Stimulated activated CD8-positive, alpha-beta memory T cell treated with anti-CD3 and anti-CD28 coated beads, Interleukin-7, amount 100 ng/mL, for 24 hours (primary cell): ENCODE results near the gene SRGN.
"Not testable (repeated sequence)": the region's sequence is repeated elsewhere in the genome, so short reads cannot be mapped to it uniquely, and the experiment has no call there.

Experiments used
- DNase-seq: peaks from one replicate; pipeline ENCODE4 v3.0.0-alpha.2; 2020; ENCODE audit warnings: low read depth

The SRGN gene

DNA sequence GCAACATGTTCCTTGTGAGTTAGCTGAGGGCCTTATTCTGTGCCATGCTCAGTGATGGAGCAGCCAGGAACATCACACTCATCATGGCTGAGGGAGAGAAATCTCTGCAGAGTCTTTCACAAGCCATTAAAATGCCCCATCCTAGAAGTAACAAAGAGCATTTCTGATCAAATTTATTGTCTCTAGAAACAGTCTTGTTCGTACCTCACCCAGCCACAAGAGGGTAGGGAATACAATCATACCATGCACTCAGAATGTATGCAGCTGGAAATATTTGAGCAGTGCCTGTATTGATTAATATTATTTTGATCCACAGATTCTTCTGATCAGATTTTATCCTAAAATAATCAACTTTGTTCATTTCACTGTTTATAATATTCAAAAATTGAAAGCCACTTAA, 53.4 kb downstream of the SRGN start:
- DNase-seq = no peak

DNA sequence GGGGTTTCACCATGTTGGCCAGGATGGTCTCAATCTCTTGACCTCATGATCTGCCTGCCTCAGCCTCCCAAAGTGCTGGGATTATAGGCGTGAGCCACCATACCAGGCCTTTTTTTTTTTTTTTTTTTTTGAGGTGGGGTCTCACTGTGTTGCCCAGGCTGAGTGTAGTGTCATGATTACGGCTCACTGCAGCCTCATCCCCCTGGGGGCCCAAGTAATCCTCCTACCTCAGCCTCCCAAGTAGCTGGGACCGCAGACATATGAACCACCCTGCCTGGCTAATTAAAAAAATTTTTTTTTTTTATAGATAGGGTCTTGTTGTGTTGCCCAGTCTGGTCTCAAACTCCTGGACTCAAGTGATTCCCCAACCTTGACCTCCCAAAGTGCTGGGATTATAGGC, 54.2 kb downstream of the SRGN start:
- not testable (repeated sequence) for DNase-seq

DNA sequence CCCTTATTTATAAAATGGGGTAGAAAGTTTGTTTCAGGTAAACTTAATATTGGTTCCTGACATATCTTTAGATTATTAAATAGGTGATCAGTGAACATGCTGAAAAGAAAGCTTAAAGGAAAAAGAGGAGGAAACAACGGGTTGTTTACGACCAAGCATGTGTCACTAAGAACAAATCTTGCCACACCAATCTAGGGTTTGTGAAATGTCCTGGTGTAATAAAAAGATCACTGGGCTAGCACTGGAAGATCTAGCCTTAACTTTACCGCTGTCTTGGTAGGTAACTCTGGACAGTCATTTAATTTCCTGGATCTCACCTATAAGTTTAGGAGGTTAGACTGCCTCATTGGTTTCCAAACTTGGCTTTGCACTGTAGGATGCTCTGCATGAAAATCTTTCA, 55.1 kb downstream of the SRGN start:
- no peak for DNase-seq

DNA sequence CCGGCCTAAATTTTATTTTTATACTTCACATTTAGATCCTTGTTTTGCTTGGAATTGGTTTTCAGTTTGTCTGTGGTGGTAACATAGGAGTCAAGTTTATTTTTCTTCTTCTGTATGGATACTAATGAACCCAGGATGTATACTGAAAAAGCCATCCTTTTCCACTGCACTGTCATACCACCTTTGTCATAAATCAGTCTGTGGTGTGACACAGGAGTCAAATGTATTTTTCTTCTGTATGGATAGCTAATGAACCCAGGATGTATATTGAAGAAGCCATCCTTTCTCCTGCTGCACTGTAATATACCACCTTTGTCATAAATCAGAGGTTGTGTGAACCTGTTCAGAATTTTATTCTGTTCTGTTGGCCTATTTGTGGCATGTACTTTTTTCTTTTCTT, 57.4 kb downstream of the SRGN start:
- no peak for DNase-seq

DNA sequence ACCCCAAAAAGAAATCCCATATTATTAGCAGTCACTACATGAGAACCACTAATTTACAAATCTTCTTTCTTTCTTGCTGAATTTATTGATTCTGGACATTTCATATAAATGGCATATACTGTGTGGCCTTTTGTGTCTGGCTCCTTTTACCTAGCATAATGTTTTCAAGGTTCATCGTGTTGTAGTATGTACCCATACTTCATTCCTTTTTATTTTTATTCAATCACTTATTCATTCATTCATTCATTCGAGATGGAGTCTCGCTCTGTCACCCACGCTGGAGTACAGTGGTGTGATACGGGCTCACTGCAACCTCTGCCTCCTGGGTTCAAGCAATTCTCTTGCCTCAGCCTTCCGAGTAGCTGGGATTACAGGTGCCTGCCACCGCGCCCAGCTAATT, 58.0 kb downstream of the SRGN start:
- DNase-seq = no peak

DNA sequence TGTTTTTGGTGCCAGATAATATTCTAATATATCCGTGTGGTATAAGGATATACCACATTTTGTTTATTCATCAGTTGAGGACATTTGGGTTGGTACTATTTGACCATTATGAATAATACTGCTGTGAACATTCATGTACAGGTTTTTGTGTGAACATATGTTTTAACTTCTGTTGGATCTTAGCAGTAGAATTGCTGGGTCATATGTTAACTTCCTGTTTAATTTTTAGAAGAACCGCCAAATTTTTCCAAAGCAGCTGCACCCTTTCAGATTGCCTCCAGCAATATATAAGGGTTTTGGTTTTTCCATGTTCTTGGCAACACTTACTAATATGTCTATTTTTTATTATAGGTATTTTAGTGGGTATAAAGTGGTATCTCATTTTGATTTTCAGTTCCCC, 58.9 kb downstream of the SRGN start:
- DNase-seq = no peak

DNA sequence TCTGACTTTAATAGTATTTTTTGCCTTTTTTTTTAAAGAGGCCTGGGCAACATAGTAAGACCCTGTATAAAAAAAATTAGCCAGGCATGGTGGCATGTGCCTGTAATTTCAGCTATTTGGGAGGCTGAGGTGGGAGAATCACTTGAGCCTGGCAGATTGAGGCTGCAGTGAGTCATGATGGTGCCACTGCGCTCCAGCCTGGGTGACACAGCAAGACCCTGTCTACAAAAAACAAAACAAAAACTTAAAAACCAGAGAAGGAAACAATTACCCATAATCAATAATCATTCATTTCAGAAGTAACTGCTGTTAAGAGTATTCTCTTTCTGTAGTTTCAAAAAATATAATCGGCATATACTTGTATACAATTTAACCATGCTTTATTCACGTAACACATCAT, 64.1 kb downstream of the SRGN start:
- DNase-seq = no peak

DNA sequence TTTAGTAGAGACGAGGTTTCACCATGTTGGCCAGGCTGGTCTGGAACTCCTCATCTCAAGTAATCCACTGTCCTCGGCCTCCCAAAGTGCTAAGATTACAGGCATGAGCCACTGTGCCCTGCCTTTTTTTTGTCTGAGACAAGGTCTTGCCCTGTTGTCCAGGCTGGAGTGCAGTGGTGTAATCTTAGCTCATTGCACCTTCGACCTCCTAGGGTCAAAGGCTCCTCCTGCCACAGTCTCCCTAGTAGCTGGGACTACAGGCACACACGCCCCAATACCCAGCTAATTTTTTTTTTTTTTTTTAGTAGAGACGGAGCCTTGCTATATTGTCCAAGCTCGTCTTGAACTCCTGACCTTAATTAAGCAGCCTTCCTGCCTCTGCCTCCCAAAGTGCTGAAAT, 65.3 kb downstream of the SRGN start:
- no peak for DNase-seq
